ENCODE measurements around the gene ETFB. TPM values are rescaled to one million over a fixed set of nuclear protein-coding genes. Genes with fewer than 3 reads are reported as not detected.

ETFB gene
- total RNA-seq, 1 donor from 2014 or later, result 41.1 TPM

DNA sequence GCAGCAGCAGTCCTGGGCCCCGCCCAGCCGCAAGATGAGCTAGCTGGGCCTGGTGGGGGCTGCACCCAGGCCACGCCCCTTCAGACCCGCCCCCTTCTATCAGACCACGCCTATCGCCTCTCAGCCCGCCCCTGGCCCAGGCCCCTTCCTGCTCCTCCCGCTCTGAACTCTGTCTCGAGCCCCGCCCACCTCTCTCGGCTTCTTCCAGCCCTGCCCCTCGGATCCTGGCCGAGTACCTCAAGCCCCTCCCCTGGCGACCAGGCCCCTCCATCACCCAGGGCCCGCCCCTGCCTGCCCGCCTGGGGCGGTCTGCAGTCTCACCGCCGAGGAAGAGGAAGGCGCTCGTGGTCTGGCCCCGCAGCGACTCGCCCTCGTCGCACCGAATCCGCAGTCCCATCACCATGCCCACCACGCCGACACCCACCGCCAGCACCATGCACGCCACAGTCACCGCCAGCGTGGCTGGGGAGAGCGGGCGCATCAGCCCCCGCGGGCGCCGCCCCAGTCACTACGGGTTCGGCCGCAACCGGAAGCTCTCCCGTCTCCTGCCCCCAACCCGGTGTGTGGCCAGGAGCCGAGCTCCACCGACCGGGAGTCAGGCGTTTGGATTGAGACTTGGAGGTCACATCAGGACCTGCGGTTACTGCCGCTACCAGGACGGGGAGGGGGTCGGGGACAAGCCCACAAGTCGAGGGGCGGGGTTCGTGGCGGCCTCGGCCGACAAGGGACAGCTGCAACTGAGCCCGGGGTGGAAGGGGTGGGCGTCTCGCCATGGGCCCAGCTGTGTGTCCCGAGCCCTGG, 1.6 kb upstream of the ETFB start:
- no peaks in the 10 kb centered on the region for H3K36me3 Mint-ChIP-seq (ENCODE audit: low read depth)
- peak; percentile 99 for DNase-seq (ENCODE audit: low read depth, low spot score)
- H3K9me3 Mint-ChIP-seq, result no peaks in the 10 kb centered on the region
- peak overlapping the region; percentile 99 for H3K4me3 Mint-ChIP-seq
- H3K4me1 Mint-ChIP-seq, result peaks cover 47% of the 10 kb centered on the region
- H3K27me3 Mint-ChIP-seq (ENCODE audit: low read depth), result no peaks in the 10 kb centered on the region
- TF ChIP-seq, protein P1, sequence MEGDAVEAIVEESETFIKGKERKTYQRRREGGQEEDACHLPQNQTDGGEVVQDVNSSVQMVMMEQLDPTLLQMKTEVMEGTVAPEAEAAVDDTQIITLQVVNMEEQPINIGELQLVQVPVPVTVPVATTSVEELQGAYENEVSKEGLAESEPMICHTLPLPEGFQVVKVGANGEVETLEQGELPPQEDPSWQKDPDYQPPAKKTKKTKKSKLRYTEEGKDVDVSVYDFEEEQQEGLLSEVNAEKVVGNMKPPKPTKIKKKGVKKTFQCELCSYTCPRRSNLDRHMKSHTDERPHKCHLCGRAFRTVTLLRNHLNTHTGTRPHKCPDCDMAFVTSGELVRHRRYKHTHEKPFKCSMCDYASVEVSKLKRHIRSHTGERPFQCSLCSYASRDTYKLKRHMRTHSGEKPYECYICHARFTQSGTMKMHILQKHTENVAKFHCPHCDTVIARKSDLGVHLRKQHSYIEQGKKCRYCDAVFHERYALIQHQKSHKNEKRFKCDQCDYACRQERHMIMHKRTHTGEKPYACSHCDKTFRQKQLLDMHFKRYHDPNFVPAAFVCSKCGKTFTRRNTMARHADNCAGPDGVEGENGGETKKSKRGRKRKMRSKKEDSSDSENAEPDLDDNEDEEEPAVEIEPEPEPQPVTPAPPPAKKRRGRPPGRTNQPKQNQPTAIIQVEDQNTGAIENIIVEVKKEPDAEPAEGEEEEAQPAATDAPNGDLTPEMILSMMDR (conservative IDR thresholded peaks at IDR 0.05), result no peak
- peak overlapping the region; percentile 99 for H3K27ac Mint-ChIP-seq (ENCODE audit: unreplicated experiment)

DNA sequence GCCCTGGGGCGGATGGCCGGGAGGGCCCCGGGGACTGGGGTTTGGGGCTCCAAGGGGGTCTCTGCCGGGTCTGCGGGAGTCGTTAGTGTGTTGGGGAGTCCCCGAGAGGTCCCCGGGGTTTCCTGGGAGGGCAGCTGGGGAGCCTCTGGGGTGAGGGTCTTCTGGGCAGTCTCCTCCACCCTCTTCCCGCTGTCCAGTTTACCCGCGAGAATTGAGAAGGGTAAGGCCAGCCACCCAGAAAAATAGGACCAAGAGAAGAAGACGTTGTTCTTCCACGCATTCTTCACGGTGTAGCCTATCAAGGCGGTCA, 1.0 kb upstream of the ETFB start:
- Mint-ChIP-seq H3K9me3 (no peaks in the 10 kb centered on the region), H3K27me3 (ENCODE audit: low read depth) (no peaks in the 10 kb centered on the region), H3K4me1 (peaks cover 50% of the 10 kb centered on the region), H3K4me3 (peak overlapping the region; percentile 99), H3K27ac (ENCODE audit: unreplicated experiment) (peak overlapping the region; percentile 99), H3K36me3 (ENCODE audit: low read depth) (no peaks in the 10 kb centered on the region)
- DNase-seq (ENCODE audit: low read depth, low spot score), result no peak
- TF ChIP-seq, protein P1 (conservative IDR thresholded peaks at IDR 0.05), result no peak

DNA sequence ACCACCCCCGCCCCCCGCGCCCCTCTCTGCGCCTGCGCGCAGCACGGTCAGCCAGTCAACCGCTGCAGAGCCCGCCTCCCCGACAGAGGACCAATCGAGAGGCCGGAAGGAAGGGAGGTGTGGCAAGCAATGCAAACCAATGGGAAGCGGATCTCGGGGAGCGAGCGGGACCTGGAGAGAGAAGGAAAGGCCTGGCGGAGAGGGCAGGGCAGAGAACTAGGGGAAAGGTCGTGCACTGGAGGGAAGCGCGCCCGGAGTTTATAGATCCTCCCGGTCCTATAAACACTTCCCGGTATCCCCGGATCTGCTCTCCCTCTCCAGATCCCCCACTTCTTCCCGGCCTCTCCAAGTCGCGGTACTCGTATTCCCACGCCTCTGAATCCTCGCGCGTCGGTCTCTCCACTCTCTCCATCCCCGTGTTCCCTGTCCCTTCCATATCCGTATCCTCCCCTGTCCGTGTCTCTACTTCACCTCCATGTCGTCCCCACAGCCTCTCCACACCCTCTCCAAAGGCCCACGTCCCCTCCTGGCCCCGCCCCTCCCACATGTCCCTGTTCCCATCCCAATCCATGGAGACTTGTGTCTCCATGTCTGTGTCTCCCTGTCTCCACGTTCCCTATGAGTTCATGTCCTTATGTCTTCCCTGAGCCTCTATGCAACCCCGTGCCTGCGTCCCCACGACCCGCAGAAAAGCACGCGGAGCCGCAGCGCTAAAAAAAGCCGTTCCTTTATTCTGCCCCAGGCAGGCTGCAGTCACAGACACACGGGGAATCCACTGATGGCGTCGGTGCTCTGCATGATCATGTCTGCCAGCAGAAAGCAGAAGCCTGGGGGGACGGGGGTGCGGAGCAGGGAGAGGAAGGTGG, 434 bp upstream of the ETFB start:
- TF ChIP-seq, protein P1 (conservative IDR thresholded peaks at IDR 0.05), result no peak
- H3K36me3 Mint-ChIP-seq (ENCODE audit: low read depth), result no peaks in the 10 kb centered on the region
- H3K4me1 Mint-ChIP-seq, result peaks cover 50% of the 10 kb centered on the region
- peak overlapping the region; percentile 99 for H3K4me3 Mint-ChIP-seq
- peak; percentile 92 for DNase-seq (ENCODE audit: low read depth, low spot score)
- H3K27me3 Mint-ChIP-seq (ENCODE audit: low read depth), result no peaks in the 10 kb centered on the region
- no peaks in the 10 kb centered on the region for H3K9me3 Mint-ChIP-seq
- H3K27ac Mint-ChIP-seq (ENCODE audit: unreplicated experiment), result peak overlapping the region; percentile 99

DNA sequence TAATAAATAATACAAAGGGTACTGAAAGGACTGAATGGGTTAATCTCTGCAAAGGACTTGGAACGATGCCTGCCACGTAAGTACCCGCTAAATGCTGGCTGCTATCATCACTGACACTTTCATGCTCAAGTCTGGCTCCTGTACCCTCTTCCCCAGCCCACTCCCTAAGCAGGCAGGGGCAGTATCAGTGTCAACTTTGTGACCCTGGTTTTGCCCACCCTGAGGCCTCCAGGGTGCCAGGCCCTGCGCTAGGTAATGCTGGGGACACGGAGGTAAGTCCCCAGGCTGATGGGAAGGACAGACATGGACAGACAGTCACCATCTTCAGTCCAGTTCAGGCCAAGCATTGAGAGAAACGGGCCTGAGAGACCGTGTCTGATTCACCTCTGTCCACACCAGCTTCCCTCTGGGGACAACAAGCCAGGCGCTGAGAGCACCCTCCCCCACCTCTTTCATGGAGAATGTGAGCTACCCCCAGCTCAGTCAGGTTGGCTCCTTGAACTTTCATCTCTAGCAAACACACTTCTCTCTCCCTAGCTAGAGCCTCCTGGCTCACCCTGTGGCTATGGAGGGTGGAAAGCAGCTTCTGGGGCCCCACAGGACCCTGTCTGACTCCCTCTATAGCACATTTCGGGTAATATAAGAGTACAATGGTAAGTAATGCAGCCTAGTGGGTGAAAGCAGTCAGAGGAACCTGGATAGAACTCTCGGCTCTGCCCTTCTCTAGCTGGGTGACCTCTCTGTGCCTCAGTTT, 800 bp downstream of the ETFB start:
- H3K4me3 Mint-ChIP-seq, result peak overlapping the region; percentile 99
- no peaks in the 10 kb centered on the region for H3K36me3 Mint-ChIP-seq (ENCODE audit: low read depth)
- peaks cover 50% of the 10 kb centered on the region for H3K4me1 Mint-ChIP-seq
- H3K27me3 Mint-ChIP-seq (ENCODE audit: low read depth), result no peaks in the 10 kb centered on the region
- no peak for DNase-seq (ENCODE audit: low read depth, low spot score)
- TF ChIP-seq, protein P1 (conservative IDR thresholded peaks at IDR 0.05), result no peak
- H3K27ac Mint-ChIP-seq (ENCODE audit: unreplicated experiment), result peak overlapping the region; percentile 93
- H3K9me3 Mint-ChIP-seq, result no peaks in the 10 kb centered on the region

All from neural crest cell (in vitro differentiated cells).